ENCODE measurements around the gene RAB12.
"Not testable (repeated sequence)": the region's sequence is repeated elsewhere in the genome, so short reads cannot be mapped to it uniquely, and the experiment has no call there.

RAB12 gene

DNA sequence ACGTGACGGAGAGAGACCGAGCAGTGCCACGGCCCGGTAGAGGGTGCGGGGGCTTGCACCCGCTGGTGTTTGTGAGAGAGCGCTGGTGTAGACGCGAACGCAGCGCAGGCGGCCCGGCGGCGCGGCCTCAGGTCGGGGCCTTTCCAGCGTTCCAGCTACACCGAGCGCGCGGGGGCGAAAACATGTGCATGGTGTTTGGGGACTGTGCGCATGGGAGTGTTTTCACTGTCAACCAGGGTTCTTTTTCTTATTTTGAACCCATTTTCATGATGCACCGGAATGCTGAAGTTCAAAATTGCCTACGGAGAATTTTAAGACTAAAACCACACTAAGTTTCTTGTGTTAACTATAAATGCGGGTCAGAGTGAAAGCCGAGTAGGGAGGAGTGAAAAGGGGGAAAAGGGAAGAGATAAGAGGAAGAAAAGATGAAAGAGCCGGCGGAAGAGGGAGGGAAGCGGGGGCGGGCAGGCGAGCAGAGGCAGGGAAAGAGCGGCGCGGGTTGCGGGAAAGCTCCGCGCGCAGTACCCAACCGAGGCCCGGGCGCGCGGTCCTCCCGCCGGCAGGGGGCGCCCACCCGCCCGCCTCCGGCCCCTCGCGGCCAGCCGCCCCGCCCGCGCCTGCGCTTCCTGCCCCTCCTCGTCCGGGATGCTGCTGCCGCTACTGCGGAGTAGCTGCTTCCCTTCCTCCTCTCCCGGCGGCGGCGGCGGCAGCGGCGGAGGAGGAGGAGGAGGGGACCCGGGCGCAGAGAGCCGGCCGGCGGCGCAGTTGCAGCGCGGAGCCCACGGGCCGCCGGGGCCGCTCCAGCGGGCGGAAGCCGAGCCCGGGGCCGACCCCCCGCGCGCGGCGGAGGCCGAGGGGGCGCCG, at the start of gene RAB12:
Gene RAB12, plus strand, starts transcription at position 643 of the 864 bp plus-strand sequence. Its CDS starts 3 bp downstream, at position 646.
- H3K27me3 ChIP-seq (ENCODE audit: control insufficient read depth, insufficient read depth, low read length), result peaks cover 9% of the 10 kb centered on the region
- H3K36me3 ChIP-seq (ENCODE audit: control insufficient read depth, low read depth, low read length), result peaks cover 4% of the 10 kb centered on the region
- H3K4me3 ChIP-seq (ENCODE audit: low read length), result peak within 1 kb of the TSS; percentile 93
- peak within 1 kb of the TSS; percentile 73 for H3K9ac ChIP-seq (ENCODE audit: low read length)
- no peaks in the 10 kb centered on the region for H3K9me3 ChIP-seq (ENCODE audit: control insufficient read depth, low read depth, low read length)
- H3K27ac ChIP-seq (ENCODE audit: low read length), result no peak within 1 kb of the TSS
- H3K4me1 ChIP-seq (ENCODE audit: control insufficient read depth, low read depth, low read length), result peaks cover 41% of the 10 kb centered on the region

GRCh38 chr18:8559612-8560186, 49.5 kb upstream of the RAB12 start:
- Histone ChIP-seq H3K9ac (ENCODE audit: low read length) (no peak overlapping the region), H3K27me3 (ENCODE audit: control insufficient read depth, insufficient read depth, low read length) (no peaks in the 10 kb centered on the region), H3K4me3 (ENCODE audit: low read length) (no peak overlapping the region), H3K36me3 (ENCODE audit: control insufficient read depth, low read depth, low read length) (no peaks in the 10 kb centered on the region), H3K4me1 (ENCODE audit: control insufficient read depth, low read depth, low read length) (no peaks in the 10 kb centered on the region), H3K27ac (ENCODE audit: low read length) (no peak overlapping the region), H3K9me3 (ENCODE audit: control insufficient read depth, low read depth, low read length) (no peaks in the 10 kb centered on the region)

- Histone ChIP-seq H3K36me3 (ENCODE audit: control insufficient read depth, low read depth, low read length) (no peaks in the 10 kb centered on the region), H3K4me1 (ENCODE audit: control insufficient read depth, low read depth, low read length) (no peaks in the 10 kb centered on the region), H3K4me3 (ENCODE audit: low read length) (no peak overlapping the region), H3K9me3 (ENCODE audit: control insufficient read depth, low read depth, low read length) (no peaks in the 10 kb centered on the region), H3K9ac (ENCODE audit: low read length) (no peak overlapping the region), H3K27ac (ENCODE audit: low read length) (no peak overlapping the region), H3K27me3 (ENCODE audit: control insufficient read depth, insufficient read depth, low read length) (no peaks in the 10 kb centered on the region)
These were observed 47.9 kb upstream of the RAB12 start for GRCh38 chr18:8561123-8561910.

- H3K36me3 ChIP-seq (ENCODE audit: control insufficient read depth, low read depth, low read length), result no peaks in the 10 kb centered on the region
- no peak overlapping the region for H3K27ac ChIP-seq (ENCODE audit: low read length)
- no peaks in the 10 kb centered on the region for H3K4me1 ChIP-seq (ENCODE audit: control insufficient read depth, low read depth, low read length)
- H3K4me3 ChIP-seq (ENCODE audit: low read length), result no peak overlapping the region
- no peak overlapping the region for H3K9ac ChIP-seq (ENCODE audit: low read length)
- no peaks in the 10 kb centered on the region for H3K27me3 ChIP-seq (ENCODE audit: control insufficient read depth, insufficient read depth, low read length)
- H3K9me3 ChIP-seq (ENCODE audit: control insufficient read depth, low read depth, low read length), result no peaks in the 10 kb centered on the region
These were observed 47.2 kb upstream of the RAB12 start for GRCh38 chr18:8562070-8562469.

GRCh38 chr18:8562919-8563318, 46.3 kb upstream of the RAB12 start:
- Histone ChIP-seq H3K4me1 (ENCODE audit: control insufficient read depth, low read depth, low read length) (no peaks in the 10 kb centered on the region), H3K9ac (ENCODE audit: low read length) (no peak overlapping the region), H3K4me3 (ENCODE audit: low read length) (no peak overlapping the region), H3K36me3 (ENCODE audit: control insufficient read depth, low read depth, low read length) (no peaks in the 10 kb centered on the region), H3K27me3 (ENCODE audit: control insufficient read depth, insufficient read depth, low read length) (no peaks in the 10 kb centered on the region), H3K9me3 (ENCODE audit: control insufficient read depth, low read depth, low read length) (no peaks in the 10 kb centered on the region), H3K27ac (ENCODE audit: low read length) (no peak overlapping the region)

DNA sequence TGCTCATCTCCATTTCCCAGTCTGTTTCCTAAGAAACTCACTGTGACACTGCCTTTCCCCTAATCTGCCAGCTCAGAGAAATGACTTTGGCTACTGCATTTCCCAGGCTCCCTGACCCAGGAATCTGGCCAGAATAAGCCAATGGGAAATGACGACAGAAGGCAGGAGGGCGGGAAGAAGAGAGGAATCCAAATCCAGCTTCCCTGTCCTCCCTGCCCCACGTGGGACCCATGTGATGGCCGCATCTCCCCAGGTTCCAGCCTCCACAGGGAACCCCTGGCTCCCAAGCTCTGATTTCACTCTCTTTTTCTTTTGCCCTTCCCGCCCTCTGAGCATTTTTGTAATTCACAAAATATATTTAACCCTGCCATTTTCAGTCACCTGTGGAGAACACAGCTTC, 37.8 kb upstream of the RAB12 start:
- Histone ChIP-seq H3K27me3 (ENCODE audit: control insufficient read depth, insufficient read depth, low read length) (no peaks in the 10 kb centered on the region), H3K4me3 (ENCODE audit: low read length) (no peak overlapping the region), H3K27ac (ENCODE audit: low read length) (no peak overlapping the region), H3K4me1 (ENCODE audit: control insufficient read depth, low read depth, low read length) (no peaks in the 10 kb centered on the region), H3K9me3 (ENCODE audit: control insufficient read depth, low read depth, low read length) (no peaks in the 10 kb centered on the region), H3K9ac (ENCODE audit: low read length) (no peak overlapping the region), H3K36me3 (ENCODE audit: control insufficient read depth, low read depth, low read length) (no peaks in the 10 kb centered on the region)

DNA sequence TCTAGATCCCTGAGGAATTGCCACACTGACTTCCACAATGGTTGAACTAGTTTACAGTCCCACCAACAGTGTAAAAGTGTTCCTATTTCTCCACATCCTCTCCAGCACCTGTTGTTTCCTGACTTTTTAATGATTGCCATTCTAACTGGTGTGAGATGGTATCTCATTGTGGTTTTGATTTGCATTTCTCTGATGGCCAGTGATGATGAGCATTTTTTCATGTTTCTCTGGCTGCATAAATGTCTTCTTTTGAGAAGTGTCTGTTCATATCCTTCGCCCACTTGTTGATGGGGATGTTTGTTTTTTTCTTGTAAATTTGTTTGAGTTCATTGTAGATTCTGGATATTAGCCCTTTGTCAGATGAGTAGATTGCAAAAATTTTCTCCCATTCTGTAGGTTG, 35.5 kb upstream of the RAB12 start:
- not testable (repeated sequence) for H3K27ac ChIP-seq (ENCODE audit: low read length); H3K27me3 ChIP-seq (ENCODE audit: control insufficient read depth, insufficient read depth, low read length); H3K4me1 ChIP-seq (ENCODE audit: control insufficient read depth, low read depth, low read length); H3K9ac ChIP-seq (ENCODE audit: low read length); H3K9me3 ChIP-seq (ENCODE audit: control insufficient read depth, low read depth, low read length); H3K36me3 ChIP-seq (ENCODE audit: control insufficient read depth, low read depth, low read length); H3K4me3 ChIP-seq (ENCODE audit: low read length)

- Histone ChIP-seq H3K27ac (ENCODE audit: low read length) (no peak overlapping the region), H3K9me3 (ENCODE audit: control insufficient read depth, low read depth, low read length) (no peaks in the 10 kb centered on the region), H3K36me3 (ENCODE audit: control insufficient read depth, low read depth, low read length) (no peaks in the 10 kb centered on the region), H3K9ac (ENCODE audit: low read length) (no peak overlapping the region), H3K4me3 (ENCODE audit: low read length) (no peak overlapping the region), H3K27me3 (ENCODE audit: control insufficient read depth, insufficient read depth, low read length) (no peaks in the 10 kb centered on the region), H3K4me1 (ENCODE audit: control insufficient read depth, low read depth, low read length) (peaks cover 5% of the 10 kb centered on the region)
These were observed 24.4 kb upstream of the RAB12 start for GRCh38 chr18:8584798-8585197.

DNA sequence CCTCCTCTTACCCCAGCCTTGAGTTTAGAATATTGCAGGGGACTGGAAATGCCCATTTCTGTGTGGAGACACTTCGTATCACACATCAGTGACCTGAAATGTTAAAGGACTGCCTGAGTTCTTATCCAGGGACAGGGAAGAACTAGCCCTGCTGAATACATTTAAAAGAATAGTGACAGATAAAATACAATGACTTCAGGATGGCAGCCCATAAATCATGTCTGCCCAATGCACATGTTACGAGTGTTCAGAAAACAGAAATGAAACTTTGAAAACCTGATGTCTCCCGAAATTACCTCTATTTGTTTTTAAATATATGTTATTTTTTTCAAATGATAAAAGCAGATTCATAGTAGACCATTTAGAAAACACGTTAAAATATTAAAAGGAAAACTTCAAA, 22.3 kb upstream of the RAB12 start:
- no peaks in the 10 kb centered on the region for H3K9me3 ChIP-seq (ENCODE audit: control insufficient read depth, low read depth, low read length)
- no peak overlapping the region for H3K9ac ChIP-seq (ENCODE audit: low read length)
- H3K4me1 ChIP-seq (ENCODE audit: control insufficient read depth, low read depth, low read length), result peaks cover 5% of the 10 kb centered on the region
- H3K36me3 ChIP-seq (ENCODE audit: control insufficient read depth, low read depth, low read length), result no peaks in the 10 kb centered on the region
- no peaks in the 10 kb centered on the region for H3K27me3 ChIP-seq (ENCODE audit: control insufficient read depth, insufficient read depth, low read length)
- H3K4me3 ChIP-seq (ENCODE audit: low read length), result no peak overlapping the region
- H3K27ac ChIP-seq (ENCODE audit: low read length), result no peak overlapping the region

- H3K36me3 ChIP-seq (ENCODE audit: control insufficient read depth, low read depth, low read length), result no peaks in the 10 kb centered on the region
- no peaks in the 10 kb centered on the region for H3K4me1 ChIP-seq (ENCODE audit: control insufficient read depth, low read depth, low read length)
- H3K4me3 ChIP-seq (ENCODE audit: low read length), result no peak overlapping the region
- H3K9ac ChIP-seq (ENCODE audit: low read length), result no peak overlapping the region
- no peaks in the 10 kb centered on the region for H3K9me3 ChIP-seq (ENCODE audit: control insufficient read depth, low read depth, low read length)
- H3K27ac ChIP-seq (ENCODE audit: low read length), result no peak overlapping the region
- H3K27me3 ChIP-seq (ENCODE audit: control insufficient read depth, insufficient read depth, low read length), result no peaks in the 10 kb centered on the region
These were observed 13.8 kb upstream of the RAB12 start for GRCh38 chr18:8595445-8595844.

- H3K4me1 ChIP-seq (ENCODE audit: control insufficient read depth, low read depth, low read length), result peaks cover 3% of the 10 kb centered on the region
- H3K27ac ChIP-seq (ENCODE audit: low read length), result no peak overlapping the region
- no peak overlapping the region for H3K9ac ChIP-seq (ENCODE audit: low read length)
- H3K27me3 ChIP-seq (ENCODE audit: control insufficient read depth, insufficient read depth, low read length), result no peaks in the 10 kb centered on the region
- H3K36me3 ChIP-seq (ENCODE audit: control insufficient read depth, low read depth, low read length), result no peaks in the 10 kb centered on the region
- H3K4me3 ChIP-seq (ENCODE audit: low read length), result no peak overlapping the region
- no peaks in the 10 kb centered on the region for H3K9me3 ChIP-seq (ENCODE audit: control insufficient read depth, low read depth, low read length)
These were observed 7.8 kb upstream of the RAB12 start for GRCh38 chr18:8601277-8602032.
